Neural progenitor cell (in vitro differentiated cells): ENCODE results near the gene PPP5C. TPM values are rescaled to one million over a fixed set of nuclear protein-coding genes. Genes with fewer than 3 reads are reported as not detected.
"Not testable (repeated sequence)": the region's sequence is repeated elsewhere in the genome, so short reads cannot be mapped to it uniquely, and the experiment has no call there.

ENCODE experiments used
- DNase-seq: peaks from one replicate; pipeline ENCODE4 v3.0.0-alpha.2; 2016; ENCODE audit warnings: low spot score
- H2AFZ ChIP-seq: fragments of 200-600 bp; sonication (generic); replicated peaks from 2 replicates; pipeline ENCODE4 v1.6.1; 2016; ENCODE audit warnings: antibody characterized with exemption
- H3F3A ChIP-seq: fragments of 200-600 bp; sonication (generic); 2 replicates; pipeline ENCODE4 v1.6.1; 2016; ENCODE audit warnings: antibody characterized with exemption, low read depth
- H3K27ac ChIP-seq: fragments of 200-600 bp; sonication (generic); 2 replicates; pipeline ENCODE4 v1.5.1; 2016; ENCODE audit warnings: mild to moderate bottlenecking
- H3K27me3 ChIP-seq: fragments of 200-600 bp; sonication (generic); 2 replicates; pipeline ENCODE4 v1.6.1; 2016; ENCODE audit warnings: mild to moderate bottlenecking, moderate library complexity
- H3K36me3 ChIP-seq: fragments of 200-600 bp; sonication (generic); 2 replicates; pipeline ENCODE4 v1.5.1; 2016
- H3K4me1 ChIP-seq: fragments of 200-600 bp; sonication (generic); 2 replicates; pipeline ENCODE4 v1.6.1; 2016; ENCODE audit warnings: mixed run types
- H3K4me2 ChIP-seq: fragments of 200-600 bp; sonication (generic); 2 replicates; pipeline ENCODE4 v1.6.1; 2016
- H3K4me3 ChIP-seq: fragments of 200-600 bp; sonication (generic); 2 replicates; pipeline ENCODE4 v1.5.1; 2016
- H3K79me2 ChIP-seq: fragments of 200-600 bp; sonication (generic); 2 replicates; pipeline ENCODE4 v1.6.1; 2016; ENCODE audit warnings: low read depth
- H3K9ac ChIP-seq: fragments of 200-600 bp; sonication (generic); 2 replicates; pipeline ENCODE4 v1.6.1; 2016
- H3K9me3 ChIP-seq: fragments of 200-600 bp; sonication (generic); 2 replicates; pipeline ENCODE4 v1.5.1; 2016; ENCODE audit warnings: low read depth
- H4K20me1 ChIP-seq: fragments of 200-600 bp; sonication (generic); 2 replicates; pipeline ENCODE4 v1.6.1; 2016; ENCODE audit warnings: low read depth
- H3K27ac Mint-ChIP-seq: 3 replicates; pipeline ENCODE4 v1.8.0; 2021; ENCODE audit warnings: mixed read lengths
- H3K27me3 Mint-ChIP-seq: 2 replicates; pipeline ENCODE4 v1.8.0; 2022; ENCODE audit warnings: low read depth, mild to moderate bottlenecking, inconsistent platforms, moderate library complexity, mixed read lengths; ENCODE audit not compliant: insufficient read depth
- H3K36me3 Mint-ChIP-seq: 3 replicates; pipeline ENCODE4 v1.8.0; 2021; ENCODE audit warnings: mixed read lengths
- H3K4me1 Mint-ChIP-seq: 3 replicates; pipeline ENCODE4 v1.8.0; 2021; ENCODE audit warnings: mixed read lengths
- H3K4me3 Mint-ChIP-seq: 3 replicates; pipeline ENCODE4 v1.8.0; 2021; ENCODE audit warnings: mild to moderate bottlenecking, moderate library complexity, mixed read lengths
- H3K9me3 Mint-ChIP-seq: 3 replicates; pipeline ENCODE4 v1.8.0; 2020; ENCODE audit warnings: mixed read lengths
- EZH2 ChIP-seq: fragments of 200-600 bp; sonication (generic); IDR thresholded peaks from 2 replicates; pipeline ENCODE4 v1.6.1; 2017; ENCODE audit warnings: antibody characterized with exemption, mild to moderate bottlenecking, moderate library complexity
- EZH2phosphoT487 ChIP-seq: fragments of 200-600 bp; sonication (generic); IDR thresholded peaks from 2 replicates; pipeline ENCODE4 v1.6.1; 2017; ENCODE audit warnings: antibody characterized with exemption
- total RNA-seq: library from RNA; depleted of rRNA; stranded (reverse); fragments of >200 nt; gene quantifications from 2 replicates; pipeline ENCODE4 v1.2.3, GENCODE V29; 2015; ENCODE audit warnings: low replicate concordance
- TF ChIP-seq, protein P1 (sequence below): fragments of 200-600 bp; sonication (generic); IDR thresholded peaks from 2 replicates; pipeline ENCODE4 v1.5.1; 2017; ENCODE audit warnings: antibody characterized with exemption, mild to moderate bottlenecking

PPP5C gene
- total RNA-seq, 1 donor from 2014 or later: 63.5 TPM

DNA sequence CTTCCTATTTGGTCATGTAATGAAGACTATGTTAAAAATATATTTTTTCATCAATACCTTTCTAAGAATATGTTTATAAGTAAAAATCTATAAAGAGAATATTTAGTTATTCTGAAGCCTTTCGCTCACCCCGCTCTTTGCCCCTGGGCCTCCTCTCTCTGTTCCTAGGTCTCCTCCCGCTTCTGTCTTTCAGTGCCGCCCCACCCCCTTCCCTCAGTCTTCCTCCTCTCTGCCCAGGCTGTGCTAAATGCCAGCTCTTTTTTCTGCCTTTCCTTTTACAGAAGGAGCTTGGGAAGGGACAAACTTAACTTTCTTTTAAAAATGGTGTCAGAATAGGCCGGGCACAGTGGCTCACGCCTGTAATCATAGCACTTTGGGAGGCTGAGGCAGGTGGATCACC, 27.3 kb upstream of the PPP5C start:
- H4K20me1 ChIP-seq: no peaks in the 10 kb centered on the region
- TF ChIP-seq EZH2 (no peak), EZH2phosphoT487 (no peak)
- TF ChIP-seq, protein P1, sequence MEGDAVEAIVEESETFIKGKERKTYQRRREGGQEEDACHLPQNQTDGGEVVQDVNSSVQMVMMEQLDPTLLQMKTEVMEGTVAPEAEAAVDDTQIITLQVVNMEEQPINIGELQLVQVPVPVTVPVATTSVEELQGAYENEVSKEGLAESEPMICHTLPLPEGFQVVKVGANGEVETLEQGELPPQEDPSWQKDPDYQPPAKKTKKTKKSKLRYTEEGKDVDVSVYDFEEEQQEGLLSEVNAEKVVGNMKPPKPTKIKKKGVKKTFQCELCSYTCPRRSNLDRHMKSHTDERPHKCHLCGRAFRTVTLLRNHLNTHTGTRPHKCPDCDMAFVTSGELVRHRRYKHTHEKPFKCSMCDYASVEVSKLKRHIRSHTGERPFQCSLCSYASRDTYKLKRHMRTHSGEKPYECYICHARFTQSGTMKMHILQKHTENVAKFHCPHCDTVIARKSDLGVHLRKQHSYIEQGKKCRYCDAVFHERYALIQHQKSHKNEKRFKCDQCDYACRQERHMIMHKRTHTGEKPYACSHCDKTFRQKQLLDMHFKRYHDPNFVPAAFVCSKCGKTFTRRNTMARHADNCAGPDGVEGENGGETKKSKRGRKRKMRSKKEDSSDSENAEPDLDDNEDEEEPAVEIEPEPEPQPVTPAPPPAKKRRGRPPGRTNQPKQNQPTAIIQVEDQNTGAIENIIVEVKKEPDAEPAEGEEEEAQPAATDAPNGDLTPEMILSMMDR: no peak
- no peak overlapping the region for H2AFZ ChIP-seq
- DNase-seq: no peak
- Mint-ChIP-seq H3K4me3 (no peak overlapping the region), H3K36me3 (peaks cover 13% of the 10 kb centered on the region), H3K27ac (no peak overlapping the region), H3K4me1 (peaks cover 3% of the 10 kb centered on the region), H3K9me3 (peaks cover 4% of the 10 kb centered on the region), H3K27me3 (peaks cover 2% of the 10 kb centered on the region)
- no peak overlapping the region for H3K9ac ChIP-seq
- H3F3A ChIP-seq: no peaks in the 10 kb centered on the region
- no peaks in the 10 kb centered on the region for H3K4me1 ChIP-seq
- no peaks in the 10 kb centered on the region for H3K27me3 ChIP-seq
- peaks cover 5% of the 10 kb centered on the region for H3K36me3 ChIP-seq
- no peak overlapping the region for H3K4me3 ChIP-seq
- no peaks in the 10 kb centered on the region for H3K9me3 ChIP-seq
- no peaks in the 10 kb centered on the region for H3K79me2 ChIP-seq
- H3K27ac ChIP-seq: no peak overlapping the region
- no peak overlapping the region for H3K4me2 ChIP-seq

DNA sequence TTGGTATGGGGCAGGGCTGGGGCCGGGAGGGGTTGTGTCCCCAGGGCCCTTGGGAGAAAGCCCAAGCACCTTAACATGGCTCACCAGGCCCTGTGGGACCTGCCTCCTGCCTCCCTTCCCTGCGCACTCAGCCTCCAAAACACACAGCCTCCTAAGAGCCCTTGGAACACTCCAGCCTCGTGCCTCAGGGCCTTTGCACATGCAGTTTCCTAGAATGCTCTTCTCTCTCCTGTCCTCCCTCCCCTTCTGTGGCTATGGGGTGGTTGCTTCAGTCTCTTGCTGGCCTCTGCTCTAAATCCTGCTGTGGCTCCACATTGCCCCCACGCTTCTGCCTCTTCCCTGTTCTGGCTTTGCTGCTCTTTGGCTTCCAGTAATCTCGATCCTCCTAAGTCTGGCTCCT, 26.3 kb upstream of the PPP5C start:
- peaks cover 3% of the 10 kb centered on the region for H3K4me1 Mint-ChIP-seq
- peaks cover 17% of the 10 kb centered on the region for H3K36me3 Mint-ChIP-seq
- Histone ChIP-seq H4K20me1 (no peaks in the 10 kb centered on the region), H3K9me3 (no peaks in the 10 kb centered on the region), H3K4me3 (no peak overlapping the region), H3K4me1 (no peaks in the 10 kb centered on the region), H3K27ac (no peak overlapping the region), H3K36me3 (peaks cover 5% of the 10 kb centered on the region), H3K9ac (no peak overlapping the region), H3K4me2 (no peak overlapping the region), H2AFZ (no peak overlapping the region), H3K27me3 (no peaks in the 10 kb centered on the region), H3F3A (no peaks in the 10 kb centered on the region), H3K79me2 (no peaks in the 10 kb centered on the region)
- DNase-seq: no peak
- no peaks in the 10 kb centered on the region for H3K27me3 Mint-ChIP-seq
- no peak for TF ChIP-seq EZH2
- TF ChIP-seq, protein P1: no peak
- no peak for TF ChIP-seq EZH2phosphoT487
- H3K27ac Mint-ChIP-seq: no peak overlapping the region
- no peak overlapping the region for H3K4me3 Mint-ChIP-seq
- peaks cover 7% of the 10 kb centered on the region for H3K9me3 Mint-ChIP-seq

DNA sequence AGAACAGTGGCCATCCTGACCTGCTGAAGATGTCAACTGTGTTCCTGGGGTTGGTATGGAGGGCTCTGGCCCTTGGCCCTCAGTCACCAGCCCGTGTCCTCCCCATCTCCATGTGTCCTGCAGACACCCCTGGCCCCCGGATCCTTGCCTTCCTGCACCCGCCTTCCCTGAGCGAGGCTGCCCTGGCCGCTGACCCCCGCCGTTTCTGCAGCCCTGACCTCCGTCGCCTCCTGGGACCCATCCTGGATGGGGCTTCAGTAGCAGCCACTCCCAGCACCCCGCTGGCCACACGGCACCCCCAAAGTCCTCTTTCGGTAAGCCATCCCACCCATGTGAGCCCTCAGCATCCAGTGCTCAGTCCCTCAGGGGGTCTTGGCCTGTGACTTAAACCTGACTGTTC, 25.2 kb upstream of the PPP5C start:
- no peaks in the 10 kb centered on the region for H3K9me3 ChIP-seq
- TF ChIP-seq EZH2phosphoT487: no peak
- TF ChIP-seq EZH2: no peak
- TF ChIP-seq, protein P1: no peak
- Mint-ChIP-seq H3K4me1 (peaks cover 3% of the 10 kb centered on the region), H3K27me3 (no peaks in the 10 kb centered on the region), H3K36me3 (peaks cover 26% of the 10 kb centered on the region), H3K9me3 (peaks cover 18% of the 10 kb centered on the region), H3K27ac (no peak overlapping the region), H3K4me3 (no peak overlapping the region)
- H3K4me1 ChIP-seq: no peaks in the 10 kb centered on the region
- DNase-seq: no peak
- no peak overlapping the region for H3K9ac ChIP-seq
- H2AFZ ChIP-seq: no peak overlapping the region
- peaks cover 12% of the 10 kb centered on the region for H3K36me3 ChIP-seq
- H3K27ac ChIP-seq: no peak overlapping the region
- no peak overlapping the region for H3K4me3 ChIP-seq
- H3K4me2 ChIP-seq: no peak overlapping the region
- H3F3A ChIP-seq: no peaks in the 10 kb centered on the region
- H3K79me2 ChIP-seq: no peaks in the 10 kb centered on the region
- H4K20me1 ChIP-seq: no peaks in the 10 kb centered on the region
- H3K27me3 ChIP-seq: no peaks in the 10 kb centered on the region

DNA sequence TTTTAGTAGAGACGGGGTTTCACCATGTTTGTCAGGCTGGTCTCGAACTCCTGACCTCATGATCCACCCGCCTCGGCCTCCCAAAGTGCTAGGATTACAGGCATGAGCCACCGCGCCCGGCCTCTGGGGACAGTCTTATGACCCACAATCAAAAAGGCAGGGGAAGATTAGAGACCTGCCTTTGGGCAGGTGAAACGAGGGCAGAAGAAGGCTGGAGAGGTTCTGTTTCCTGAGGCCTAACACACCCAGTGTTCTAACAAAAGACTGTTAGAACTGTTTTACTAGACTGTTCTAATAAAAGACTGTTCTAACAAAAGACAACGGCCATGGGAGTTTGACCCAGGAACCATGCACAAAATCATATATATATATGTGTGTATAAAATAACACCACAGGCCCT, 23.7 kb upstream of the PPP5C start:
- not testable (repeated sequence) for H3K9me3 ChIP-seq, H3K4me1 Mint-ChIP-seq, H3K4me2 ChIP-seq, H3K4me1 ChIP-seq, H3K27ac Mint-ChIP-seq, H3K79me2 ChIP-seq, H3F3A ChIP-seq, DNase-seq, H2AFZ ChIP-seq, H4K20me1 ChIP-seq, H3K4me3 Mint-ChIP-seq, H3K4me3 ChIP-seq, H3K27me3 ChIP-seq, H3K27ac ChIP-seq, H3K27me3 Mint-ChIP-seq, H3K9ac ChIP-seq
- Mint-ChIP-seq H3K9me3 (peaks cover 25% of the 10 kb centered on the region), H3K36me3 (peaks cover 29% of the 10 kb centered on the region)
- H3K36me3 ChIP-seq: peaks cover 24% of the 10 kb centered on the region
